WTC11 (cell line): ENCODE measurements around the gene B3GNT8. TPM values are rescaled to one million over a fixed set of nuclear protein-coding genes. Genes with fewer than 3 reads are reported as not detected.
A peak's percentile ranks its signal among the peaks of the same experiment; 100 is the strongest.

Source experiments
- ATAC-seq: fragments of 200-7000 bp; cut with Tn5 transposase; 2 replicates; pipeline ENCODE4 v1.10.0; 2021; ENCODE audit warnings: mild to moderate bottlenecking, moderate library complexity
- CTCF ChIA-PET: fragments of 300-600 bp; sonication (Branson Sonifier 250); formaldehyde crosslinking; loops from one replicate; lab custom pipeline; 2021; ENCODE audit warnings: antibody characterized with exemption; lab: Charles Lee
- POLR2A ChIA-PET: fragments of 350-600 bp; sonication (Branson Sonifier 250); formaldehyde crosslinking; loops from one replicate; lab custom pipeline; 2021; ENCODE audit warnings: antibody characterized with exemption; lab: Charles Lee
- DNase-seq: peaks from one replicate; pipeline ENCODE4 v3.0.0; 2021; ENCODE audit warnings: low spot score
- H3K27ac Mint-ChIP-seq: 2 replicates; pipeline ENCODE4 v1.8.0; 2021; ENCODE audit warnings: mixed read lengths
- H3K27me3 Mint-ChIP-seq: 2 replicates; pipeline ENCODE4 v1.8.0; 2021; ENCODE audit warnings: low read depth, mild to moderate bottlenecking, moderate library complexity, mixed read lengths
- H3K36me3 Mint-ChIP-seq: 2 replicates; pipeline ENCODE4 v1.8.0; 2021; ENCODE audit warnings: mixed read lengths
- H3K4me1 Mint-ChIP-seq: 2 replicates; pipeline ENCODE4 v1.8.0; 2022; ENCODE audit warnings: mixed read lengths
- H3K4me3 Mint-ChIP-seq: 2 replicates; pipeline ENCODE4 v1.8.0; 2021; ENCODE audit warnings: mild to moderate bottlenecking, moderate library complexity, mixed read lengths
- H3K9me3 Mint-ChIP-seq: 2 replicates; pipeline ENCODE4 v1.8.0; 2021; ENCODE audit warnings: mixed read lengths
- E2F5 ChIP-seq: sonication (generic); formaldehyde crosslinking; IDR thresholded peaks from 2 replicates; pipeline ENCODE4 v1.8.1; 2022; ENCODE audit warnings: mild to moderate bottlenecking, moderate library complexity, missing genetic modification reagents
- EMX1 ChIP-seq: fragments of 250-450 bp; sonication (Bioruptor Pico); IDR thresholded peaks from 2 replicates; pipeline ENCODE4 v1.8.0; 2021; ENCODE audit warnings: mild to moderate bottlenecking
- ESRRA ChIP-seq: sonication (generic); formaldehyde crosslinking; IDR thresholded peaks from 2 replicates; pipeline ENCODE4 v1.8.1; 2022; ENCODE audit warnings: mild to moderate bottlenecking, missing genetic modification reagents, borderline replicate concordance
- JAZF1 ChIP-seq: fragments of 250-450 bp; sonication (Bioruptor Pico); IDR thresholded peaks from 2 replicates; pipeline ENCODE4 v1.9.0; 2021; ENCODE audit warnings: moderate library complexity, mild to moderate bottlenecking, inconsistent platforms
- KAT7 ChIP-seq: sonication (generic); formaldehyde crosslinking; IDR thresholded peaks from 2 replicates; pipeline ENCODE4 v1.8.1; 2023; ENCODE audit warnings: missing genetic modification reagents, mild to moderate bottlenecking, borderline replicate concordance
- MXD4 ChIP-seq: fragments of 250-450 bp; sonication (Bioruptor Pico); IDR thresholded peaks from 2 replicates; pipeline ENCODE4 v1.8.0; 2021; ENCODE audit warnings: mild to moderate bottlenecking, moderate library complexity, borderline replicate concordance
- NFE2L1 ChIP-seq: sonication (generic); formaldehyde crosslinking; IDR thresholded peaks from 2 replicates; pipeline ENCODE4 v1.8.1; 2023; ENCODE audit warnings: missing genetic modification reagents
- NFYB ChIP-seq: sonication (generic); formaldehyde crosslinking; conservative IDR thresholded peaks from 2 replicates; pipeline ENCODE4 v1.8.0; 2022; ENCODE audit warnings: low read depth, missing genetic modification reagents
- SOX15 ChIP-seq: fragments of 250-450 bp; sonication (Bioruptor Pico); IDR thresholded peaks from 2 replicates; pipeline ENCODE4 v1.9.0; 2021; ENCODE audit warnings: mild to moderate bottlenecking
- ZNF416 ChIP-seq: fragments of 250-450 bp; sonication (Bioruptor Pico); IDR thresholded peaks from 2 replicates; pipeline ENCODE4 v1.9.0; 2021; ENCODE audit warnings: mild to moderate bottlenecking, inconsistent platforms
- total RNA-seq: library from RNA; stranded (reverse); gene quantifications from 3 replicates; pipeline ENCODE4 v1.2.3, GENCODE V29; 2021
- TF ChIP-seq, protein P1 (sequence below): sonication (generic); formaldehyde crosslinking; IDR thresholded peaks from 2 replicates; pipeline ENCODE4 v1.8.0; 2022; ENCODE audit warnings: mild to moderate bottlenecking, missing genetic modification reagents
- TF ChIP-seq, protein P2 (sequence below): sonication (generic); formaldehyde crosslinking; IDR thresholded peaks from 2 replicates; pipeline ENCODE4 v1.8.0; 2023; ENCODE audit warnings: missing genetic modification reagents, mild to moderate bottlenecking, borderline replicate concordance
- TF ChIP-seq, protein P3 (sequence below): sonication (generic); formaldehyde crosslinking; IDR thresholded peaks from 2 replicates; pipeline ENCODE4 v1.8.1; 2023; ENCODE audit warnings: mild to moderate bottlenecking, missing genetic modification reagents, moderate library complexity

The B3GNT8 gene
- total RNA-seq, 1 experiment from 2014 or later = 2.3 TPM

DNA sequence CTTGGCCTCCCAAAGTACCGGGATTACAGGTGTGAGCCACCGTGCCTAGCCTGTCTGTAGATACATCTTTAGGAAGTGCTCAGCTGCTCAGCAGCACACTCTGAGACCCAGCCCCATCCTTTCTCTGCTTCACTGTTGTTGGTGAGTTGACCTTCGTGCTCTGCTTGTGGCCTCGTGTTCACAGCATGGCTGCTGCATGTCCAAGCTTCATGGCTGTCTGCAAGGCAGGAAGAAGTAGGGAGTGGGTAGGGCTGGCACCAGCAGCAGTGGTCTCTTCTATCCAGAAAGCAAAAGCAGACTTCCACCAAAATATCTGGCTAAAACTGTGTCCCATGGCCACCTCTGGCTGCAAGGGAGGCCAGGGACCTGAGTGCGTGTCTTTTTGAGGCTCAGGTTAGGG is 14.2 kb downstream of the B3GNT8 start (continued):
- TF ChIP-seq, protein P1, sequence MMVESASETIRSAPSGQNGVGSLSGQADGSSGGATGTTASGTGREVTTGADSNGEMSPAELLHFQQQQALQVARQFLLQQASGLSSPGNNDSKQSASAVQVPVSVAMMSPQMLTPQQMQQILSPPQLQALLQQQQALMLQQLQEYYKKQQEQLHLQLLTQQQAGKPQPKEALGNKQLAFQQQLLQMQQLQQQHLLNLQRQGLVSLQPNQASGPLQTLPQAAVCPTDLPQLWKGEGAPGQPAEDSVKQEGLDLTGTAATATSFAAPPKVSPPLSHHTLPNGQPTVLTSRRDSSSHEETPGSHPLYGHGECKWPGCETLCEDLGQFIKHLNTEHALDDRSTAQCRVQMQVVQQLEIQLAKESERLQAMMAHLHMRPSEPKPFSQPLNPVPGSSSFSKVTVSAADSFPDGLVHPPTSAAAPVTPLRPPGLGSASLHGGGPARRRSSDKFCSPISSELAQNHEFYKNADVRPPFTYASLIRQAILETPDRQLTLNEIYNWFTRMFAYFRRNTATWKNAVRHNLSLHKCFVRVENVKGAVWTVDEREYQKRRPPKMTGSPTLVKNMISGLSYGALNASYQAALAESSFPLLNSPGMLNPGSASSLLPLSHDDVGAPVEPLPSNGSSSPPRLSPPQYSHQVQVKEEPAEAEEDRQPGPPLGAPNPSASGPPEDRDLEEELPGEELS (CRISPR knock-in tag) = no peak
- no peak for TF ChIP-seq SOX15 (CRISPR knock-in tag)

DNA sequence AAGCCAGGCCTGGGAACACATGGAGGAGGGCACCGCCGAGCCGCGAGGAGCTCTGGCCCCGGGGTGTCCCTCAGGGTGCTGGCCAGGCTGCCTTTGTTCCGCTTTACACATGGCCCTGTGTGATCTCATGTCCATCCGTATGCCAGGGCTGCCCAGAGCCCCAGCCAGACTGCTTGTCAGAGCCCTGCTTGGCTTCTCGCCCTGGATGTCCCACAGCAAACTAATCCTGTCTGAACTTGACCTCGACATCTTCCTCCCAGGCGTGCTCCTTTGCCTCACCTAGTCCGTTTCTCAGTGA is 15.3 kb downstream of the B3GNT8 start:
- ChIA-PET POLR2A (no interaction called here), CTCF (no interaction called here)
- H3K36me3 Mint-ChIP-seq = no peaks in the 10 kb centered on the region; the same call in 1 of the 2 replicates
- no peak overlapping the region for H3K4me3 Mint-ChIP-seq
- H3K4me1 Mint-ChIP-seq = peaks cover 12% of the 10 kb centered on the region
- peak overlapping the region; percentile 29; the same call in 1 of the 2 replicates for H3K27ac Mint-ChIP-seq
- H3K27me3 Mint-ChIP-seq = no peaks in the 10 kb centered on the region; the same call in 1 of the 2 replicates
- TF ChIP-seq EMX1 (CRISPR knock-in tag) = no peak
- DNase-seq (no peak), ATAC-seq (no peak)
- H3K9me3 Mint-ChIP-seq = no peaks in the 10 kb centered on the region

DNA sequence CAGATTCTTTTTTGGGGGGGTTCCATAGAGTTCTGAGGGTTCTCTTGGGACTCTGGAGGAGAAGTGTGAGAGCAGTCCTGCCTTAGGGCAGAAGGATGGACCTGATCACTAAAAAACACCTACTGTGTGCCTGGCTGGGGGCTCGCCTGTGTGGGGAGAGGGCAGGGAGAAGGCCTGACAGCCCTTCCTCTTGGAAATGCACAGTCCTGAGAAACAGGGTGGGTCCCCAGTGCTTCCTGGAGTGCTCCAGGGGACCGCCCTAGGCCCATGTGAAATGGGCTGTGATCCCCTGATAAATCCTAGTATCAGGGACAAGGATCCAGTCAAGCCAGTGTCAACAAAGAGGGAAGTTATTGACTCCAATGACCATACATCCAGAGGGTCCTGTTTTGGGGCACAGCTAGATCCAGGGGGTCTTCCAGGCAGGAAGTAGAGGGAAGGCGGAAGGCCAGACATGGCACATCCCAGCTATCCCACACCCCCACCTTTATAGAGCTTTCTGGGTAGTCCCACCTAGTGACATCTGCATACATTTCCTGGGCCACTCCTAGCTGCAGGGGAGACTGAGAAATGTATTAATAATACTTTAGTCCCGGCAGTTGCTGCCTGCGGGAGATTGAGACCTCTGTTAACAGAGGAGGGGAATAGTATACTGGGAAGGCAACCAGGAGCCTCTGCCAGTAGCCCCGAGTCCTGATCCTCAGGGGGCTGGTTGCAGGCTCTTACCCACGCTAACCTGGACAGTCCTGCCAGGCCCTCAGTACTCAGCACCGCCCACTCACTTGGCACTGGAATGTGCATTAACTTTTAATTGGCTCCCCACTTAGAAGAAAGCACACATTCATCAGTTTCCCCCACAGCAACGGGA is 15.8 kb downstream of the B3GNT8 start:
- no peak overlapping the region for H3K4me3 Mint-ChIP-seq
- no peak overlapping the region for H3K27ac Mint-ChIP-seq
- no peaks in the 10 kb centered on the region; the same call in 1 of the 2 replicates for H3K36me3 Mint-ChIP-seq
- H3K4me1 Mint-ChIP-seq = peaks cover 13% of the 10 kb centered on the region
- H3K27me3 Mint-ChIP-seq = no peaks in the 10 kb centered on the region; the same call in 1 of the 2 replicates
- DNase-seq = no peak
- CTCF ChIA-PET = no interaction called here
- TF ChIP-seq MXD4 (CRISPR knock-in tag) (no peak), ZNF416 (CRISPR knock-in tag) (no peak), JAZF1 (no peak), ESRRA (CRISPR knock-in tag) (no peak), E2F5 (CRISPR knock-in tag) (no peak), KAT7 (CRISPR knock-in tag) (no peak), NFYB (no peak), EMX1 (CRISPR knock-in tag) (no peak), NFE2L1 (CRISPR knock-in tag) (no peak)
- TF ChIP-seq, protein P2, sequence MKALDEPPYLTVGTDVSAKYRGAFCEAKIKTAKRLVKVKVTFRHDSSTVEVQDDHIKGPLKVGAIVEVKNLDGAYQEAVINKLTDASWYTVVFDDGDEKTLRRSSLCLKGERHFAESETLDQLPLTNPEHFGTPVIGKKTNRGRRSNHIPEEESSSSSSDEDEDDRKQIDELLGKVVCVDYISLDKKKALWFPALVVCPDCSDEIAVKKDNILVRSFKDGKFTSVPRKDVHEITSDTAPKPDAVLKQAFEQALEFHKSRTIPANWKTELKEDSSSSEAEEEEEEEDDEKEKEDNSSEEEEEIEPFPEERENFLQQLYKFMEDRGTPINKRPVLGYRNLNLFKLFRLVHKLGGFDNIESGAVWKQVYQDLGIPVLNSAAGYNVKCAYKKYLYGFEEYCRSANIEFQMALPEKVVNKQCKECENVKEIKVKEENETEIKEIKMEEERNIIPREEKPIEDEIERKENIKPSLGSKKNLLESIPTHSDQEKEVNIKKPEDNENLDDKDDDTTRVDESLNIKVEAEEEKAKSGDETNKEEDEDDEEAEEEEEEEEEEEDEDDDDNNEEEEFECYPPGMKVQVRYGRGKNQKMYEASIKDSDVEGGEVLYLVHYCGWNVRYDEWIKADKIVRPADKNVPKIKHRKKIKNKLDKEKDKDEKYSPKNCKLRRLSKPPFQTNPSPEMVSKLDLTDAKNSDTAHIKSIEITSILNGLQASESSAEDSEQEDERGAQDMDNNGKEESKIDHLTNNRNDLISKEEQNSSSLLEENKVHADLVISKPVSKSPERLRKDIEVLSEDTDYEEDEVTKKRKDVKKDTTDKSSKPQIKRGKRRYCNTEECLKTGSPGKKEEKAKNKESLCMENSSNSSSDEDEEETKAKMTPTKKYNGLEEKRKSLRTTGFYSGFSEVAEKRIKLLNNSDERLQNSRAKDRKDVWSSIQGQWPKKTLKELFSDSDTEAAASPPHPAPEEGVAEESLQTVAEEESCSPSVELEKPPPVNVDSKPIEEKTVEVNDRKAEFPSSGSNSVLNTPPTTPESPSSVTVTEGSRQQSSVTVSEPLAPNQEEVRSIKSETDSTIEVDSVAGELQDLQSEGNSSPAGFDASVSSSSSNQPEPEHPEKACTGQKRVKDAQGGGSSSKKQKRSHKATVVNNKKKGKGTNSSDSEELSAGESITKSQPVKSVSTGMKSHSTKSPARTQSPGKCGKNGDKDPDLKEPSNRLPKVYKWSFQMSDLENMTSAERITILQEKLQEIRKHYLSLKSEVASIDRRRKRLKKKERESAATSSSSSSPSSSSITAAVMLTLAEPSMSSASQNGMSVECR (CRISPR knock-in tag) = no peak
- TF ChIP-seq, protein P3, sequence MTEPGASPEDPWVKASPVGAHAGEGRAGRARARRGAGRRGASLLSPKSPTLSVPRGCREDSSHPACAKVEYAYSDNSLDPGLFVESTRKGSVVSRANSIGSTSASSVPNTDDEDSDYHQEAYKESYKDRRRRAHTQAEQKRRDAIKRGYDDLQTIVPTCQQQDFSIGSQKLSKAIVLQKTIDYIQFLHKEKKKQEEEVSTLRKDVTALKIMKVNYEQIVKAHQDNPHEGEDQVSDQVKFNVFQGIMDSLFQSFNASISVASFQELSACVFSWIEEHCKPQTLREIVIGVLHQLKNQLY = no peak
- H3K9me3 Mint-ChIP-seq = no peaks in the 10 kb centered on the region
- no peak for ATAC-seq
- POLR2A ChIA-PET = no interaction called here
